Activated T-helper 1 cell treated with Interleukin-2 at 50 U/mL for 16 hours (primary cell): ENCODE results near the gene AIFM3.

Experiments used
- DNase-seq: peaks from one replicate; pipeline ENCODE4 v3.0.0-alpha.2; 2020; ENCODE audit warnings: low read depth

AIFM3 gene

DNA sequence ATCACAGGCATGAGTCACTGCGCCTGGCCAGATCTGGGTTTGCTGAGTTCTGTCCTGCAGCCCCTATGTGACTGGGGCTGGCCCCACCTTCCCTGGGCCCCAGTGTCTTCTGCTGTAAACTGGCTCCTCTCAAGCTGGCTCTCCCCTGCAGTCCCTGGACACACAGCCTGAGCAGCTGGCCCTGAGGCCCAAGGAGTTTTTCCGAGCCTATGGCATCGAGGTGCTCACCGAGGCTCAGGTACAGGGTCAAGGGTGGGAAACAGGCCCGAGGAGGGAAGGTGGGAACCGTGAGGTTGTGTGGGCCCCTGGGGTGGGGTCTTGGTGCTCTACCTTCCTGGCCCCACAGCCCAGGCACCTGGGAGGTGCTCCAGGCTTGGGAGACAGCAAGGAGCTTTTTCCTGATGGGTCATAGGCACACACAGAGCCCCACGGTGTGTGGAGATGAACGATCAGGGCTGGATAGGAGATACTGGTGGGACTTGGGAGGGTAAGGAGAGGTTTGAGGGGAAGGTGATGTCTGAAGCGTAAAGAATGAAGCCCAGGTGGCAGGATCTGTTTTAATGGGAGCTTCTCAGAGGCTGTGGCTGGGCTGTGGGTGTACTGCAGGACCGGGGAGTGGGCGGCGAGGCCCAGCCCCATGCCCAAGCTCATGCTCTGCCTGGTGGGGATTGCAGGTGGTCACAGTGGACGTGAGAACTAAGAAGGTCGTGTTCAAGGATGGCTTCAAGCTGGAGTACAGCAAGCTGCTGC is 8.7 kb downstream of the AIFM3 start:
- DNase-seq = no peak

DNA sequence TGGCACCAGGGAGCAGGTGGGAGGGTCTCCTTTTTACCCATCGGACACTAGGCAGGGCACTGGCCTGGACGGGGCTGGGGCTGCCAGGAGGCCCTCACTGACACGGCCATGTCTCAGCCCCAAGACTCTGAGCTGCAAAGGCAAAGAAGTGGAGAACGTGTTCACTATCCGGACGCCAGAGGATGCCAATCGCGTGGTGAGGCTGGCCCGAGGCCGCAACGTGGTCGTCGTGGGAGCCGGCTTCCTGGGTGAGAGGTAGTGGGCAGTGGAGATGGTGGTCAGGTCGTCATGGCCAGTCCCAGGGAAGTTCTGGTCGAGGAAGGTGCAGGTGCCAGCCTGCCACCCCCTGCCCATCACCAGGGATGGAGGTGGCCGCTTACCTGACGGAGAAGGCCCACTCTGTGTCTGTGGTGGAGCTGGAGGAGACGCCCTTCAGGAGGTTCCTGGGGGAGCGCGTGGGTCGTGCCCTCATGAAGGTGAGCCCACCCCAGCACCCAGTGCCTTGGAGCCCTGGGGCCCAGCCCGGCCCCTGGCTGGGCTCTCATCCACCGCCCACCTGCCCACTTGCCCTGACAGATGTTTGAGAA is 9.3 kb downstream of the AIFM3 start:
- no peak for DNase-seq

DNA sequence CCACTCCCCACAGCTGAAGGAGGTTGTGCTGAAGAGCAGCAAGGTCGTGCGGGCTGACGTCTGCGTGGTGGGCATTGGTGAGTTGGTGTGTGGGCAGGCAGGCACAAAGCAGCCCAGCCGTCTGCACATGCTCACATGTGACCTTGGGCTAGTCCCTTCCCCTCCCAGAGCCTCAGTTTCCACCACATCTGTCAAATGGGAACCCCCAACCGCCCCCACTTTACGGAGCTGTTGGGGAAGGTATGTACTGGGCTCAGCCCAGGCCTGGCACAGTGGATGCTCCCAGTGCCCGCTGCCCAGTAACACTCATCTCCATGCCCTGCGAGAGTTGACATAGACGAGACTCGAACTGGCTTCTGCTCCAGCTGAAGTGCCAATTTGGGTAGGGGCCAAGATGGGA is 10.0 kb downstream of the AIFM3 start:
- DNase-seq = no peak

DNA sequence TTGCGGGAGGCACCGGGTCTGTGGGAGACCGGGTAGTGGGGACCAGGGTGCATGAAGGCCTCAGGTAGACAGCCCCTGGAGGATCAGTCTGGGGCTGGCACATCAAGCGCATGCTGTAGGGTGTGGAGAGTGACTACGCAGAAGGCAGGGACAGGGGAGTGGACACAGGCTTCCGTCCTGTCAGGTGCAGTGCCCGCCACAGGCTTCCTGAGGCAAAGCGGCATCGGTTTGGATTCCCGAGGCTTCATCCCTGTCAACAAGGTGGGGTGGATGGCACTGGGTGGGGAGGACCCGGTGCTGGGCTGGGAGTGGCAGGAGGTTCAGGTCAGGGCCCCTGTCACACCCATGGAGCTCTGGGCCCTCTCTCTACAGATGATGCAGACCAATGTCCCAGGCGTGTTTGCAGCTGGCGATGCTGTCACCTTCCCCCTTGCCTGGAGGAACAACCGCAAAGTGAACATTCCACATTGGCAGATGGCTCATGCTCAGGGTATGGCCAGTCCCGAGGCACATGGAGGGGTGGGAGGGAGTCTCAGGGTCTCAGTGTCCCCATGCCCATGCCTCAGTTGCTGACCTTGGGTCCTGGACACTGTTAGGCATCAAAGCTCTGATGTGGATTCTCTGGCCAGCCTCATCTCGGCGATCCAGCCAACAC is 10.6 kb downstream of the AIFM3 start:
- DNase-seq = no peak

DNA sequence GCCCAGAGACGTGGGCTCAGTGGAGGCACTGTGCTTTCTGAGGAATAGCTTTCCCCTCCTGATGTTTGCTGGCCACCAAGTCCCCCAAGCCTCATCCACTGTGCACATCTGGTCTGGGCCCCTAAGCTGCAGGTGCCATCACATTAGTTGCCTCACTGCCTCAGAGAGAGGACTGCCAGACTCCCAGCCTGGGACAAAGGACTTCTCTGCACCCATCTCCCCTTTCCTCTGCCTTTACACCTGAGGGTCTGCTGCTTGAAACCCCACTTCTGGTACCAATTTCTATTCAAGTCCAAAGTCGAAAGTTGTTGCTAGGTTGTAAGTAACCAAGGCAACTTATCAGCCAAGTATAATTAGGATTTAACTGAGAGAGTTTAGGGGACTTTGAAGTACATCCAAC is 11.4 kb downstream of the AIFM3 start:
- no peak for DNase-seq

DNA sequence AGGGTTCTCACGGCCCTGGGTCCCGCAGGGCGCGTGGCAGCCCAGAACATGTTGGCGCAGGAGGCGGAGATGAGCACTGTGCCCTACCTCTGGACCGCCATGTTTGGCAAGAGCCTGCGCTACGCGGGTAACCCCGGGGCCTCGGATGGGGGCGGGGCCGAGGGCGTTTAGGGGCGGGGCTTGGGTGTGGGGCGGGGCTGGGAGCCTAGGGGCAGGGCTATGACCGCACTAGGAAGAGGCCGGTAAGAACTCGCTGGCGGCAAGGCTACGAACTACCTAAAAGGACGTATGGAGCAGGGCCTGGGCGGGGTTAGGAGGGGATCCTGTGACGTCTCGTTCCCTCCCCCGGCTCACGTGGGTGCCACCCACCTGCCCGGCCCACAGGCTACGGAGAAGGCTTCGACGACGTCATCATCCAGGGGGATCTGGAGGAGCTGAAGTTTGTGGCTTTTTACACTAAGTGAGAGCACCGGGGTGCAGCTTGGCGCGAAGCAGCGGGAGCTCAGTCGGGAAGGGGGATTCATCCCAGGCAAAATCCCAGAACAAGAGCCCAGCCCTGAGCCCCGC is 12.3 kb downstream of the AIFM3 start:
- DNase-seq = peak; percentile 30

DNA sequence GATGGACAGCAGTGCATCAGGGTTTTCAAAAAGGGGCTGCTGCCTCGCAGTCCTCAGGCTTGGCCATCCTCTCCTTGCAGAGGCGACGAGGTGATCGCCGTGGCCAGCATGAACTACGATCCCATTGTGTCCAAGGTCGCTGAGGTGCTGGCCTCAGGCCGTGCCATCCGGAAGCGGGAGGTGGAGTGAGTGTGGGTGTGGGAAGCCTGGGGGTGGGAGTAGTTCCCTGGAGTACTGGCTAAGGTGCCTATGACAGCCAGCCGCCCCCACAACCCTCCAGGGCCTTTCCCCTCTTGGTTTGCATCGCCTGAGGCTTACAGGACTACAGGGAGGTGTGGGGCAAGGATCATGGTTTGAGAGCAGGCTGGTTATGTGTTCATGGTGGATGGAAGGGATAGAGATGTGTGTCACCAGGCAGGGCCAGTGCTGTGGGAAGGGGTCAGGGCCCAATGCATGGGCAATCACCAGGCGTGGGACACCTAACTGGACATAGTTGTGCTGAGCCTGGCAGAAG is 12.9 kb downstream of the AIFM3 start:
- DNase-seq = no peak

DNA sequence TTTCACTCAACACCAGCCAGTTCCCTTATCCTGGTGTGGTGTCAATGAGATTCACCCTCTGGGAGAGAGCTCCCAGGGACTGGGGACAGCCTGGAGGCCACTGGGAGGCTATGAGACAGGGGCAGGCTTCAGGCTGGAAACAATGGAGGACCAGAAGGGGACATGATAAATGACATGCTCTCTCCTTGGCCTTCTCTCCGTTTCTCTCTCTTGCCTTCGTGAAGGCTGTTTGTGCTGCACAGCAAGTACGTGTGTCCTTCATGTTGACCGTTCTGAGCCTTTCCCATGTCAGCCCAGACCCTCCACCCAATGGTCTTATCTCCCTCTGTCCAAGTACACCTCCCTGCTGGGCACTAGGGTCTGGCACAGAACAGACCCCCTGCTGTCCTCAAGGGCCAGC is 13.5 kb downstream of the AIFM3 start:
- no peak for DNase-seq

DNA sequence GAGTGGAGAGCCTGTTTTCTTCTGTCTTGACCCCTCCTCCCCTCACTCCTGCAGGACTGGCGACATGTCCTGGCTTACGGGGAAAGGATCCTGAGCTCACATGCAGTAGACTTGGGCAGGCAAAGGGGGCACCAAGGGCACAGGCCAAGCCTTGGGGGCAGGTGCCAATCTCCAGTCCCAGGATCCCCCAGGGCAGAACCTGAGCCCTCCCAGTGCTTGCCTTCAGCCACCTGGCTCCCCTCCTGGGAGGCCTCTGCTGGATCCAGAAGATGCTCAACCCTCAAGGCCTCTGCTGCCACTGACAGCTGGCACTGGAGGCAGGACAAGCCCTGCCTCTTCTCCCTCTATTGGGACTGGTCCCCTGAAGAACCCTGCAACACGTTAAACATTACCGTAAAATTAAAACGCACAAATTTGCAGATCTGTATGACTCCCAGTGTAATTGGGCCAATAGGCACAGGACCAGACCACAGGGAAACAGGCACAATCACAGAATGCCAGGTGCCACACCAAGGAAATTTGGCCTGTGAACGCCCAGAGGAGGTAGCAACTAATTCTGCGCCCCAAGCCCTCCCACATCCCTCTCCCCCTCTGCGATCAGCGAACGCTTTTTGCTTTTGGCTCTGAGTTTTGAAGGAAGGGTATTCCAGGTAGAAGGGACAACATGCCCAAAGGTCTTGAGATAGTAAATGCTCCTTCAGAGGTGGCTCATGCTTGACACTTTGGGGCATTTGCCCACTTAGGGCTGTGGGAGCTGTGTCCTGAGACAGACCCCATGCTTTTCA is 14.1 kb downstream of the AIFM3 start:
- no peak for DNase-seq

DNA sequence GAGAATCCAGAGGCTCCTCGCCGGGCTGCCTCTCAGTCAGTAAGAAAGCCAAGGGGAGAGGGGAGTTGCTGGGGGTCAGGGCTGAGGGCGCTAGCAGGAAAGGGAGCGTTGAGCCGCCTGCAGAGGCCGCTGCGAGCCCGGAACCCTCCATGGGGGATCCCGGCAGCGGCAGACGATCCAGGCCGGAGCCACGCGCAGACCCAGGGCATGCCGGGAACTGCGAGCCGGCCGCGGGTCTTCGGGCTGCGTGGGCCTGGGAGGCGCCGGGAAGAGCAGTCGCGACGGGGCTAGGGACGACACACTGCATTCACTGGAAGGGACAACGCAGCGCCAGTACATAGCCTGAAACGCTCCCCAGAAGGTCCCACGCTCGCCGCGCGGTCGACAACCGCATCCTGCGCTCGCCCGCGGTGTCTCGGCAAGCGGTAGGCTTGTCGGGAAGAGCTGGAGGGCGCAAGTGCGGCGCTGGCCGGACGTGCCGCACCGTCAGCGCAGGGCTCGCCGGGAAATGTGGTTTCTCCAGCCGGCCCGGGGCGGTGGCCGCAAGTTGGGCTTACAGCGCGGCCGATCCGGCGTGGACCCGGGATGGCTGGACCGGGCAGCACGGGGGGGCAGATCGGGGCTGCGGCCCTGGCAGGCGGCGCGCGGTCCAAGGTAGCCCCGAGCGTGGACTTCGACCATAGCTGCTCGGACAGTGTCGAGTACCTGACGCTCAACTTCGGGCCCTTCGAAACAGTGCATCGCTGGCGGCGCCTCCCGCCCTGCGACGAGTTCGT is 14.9 kb downstream of the AIFM3 start, which contains the start of gene LZTR1:
Gene LZTR1, plus strand, starts transcription at position 511 of the 776 bp plus-strand sequence. Its CDS starts 75 bp downstream, at position 586.
- peak; percentile 50 for DNase-seq

DNA sequence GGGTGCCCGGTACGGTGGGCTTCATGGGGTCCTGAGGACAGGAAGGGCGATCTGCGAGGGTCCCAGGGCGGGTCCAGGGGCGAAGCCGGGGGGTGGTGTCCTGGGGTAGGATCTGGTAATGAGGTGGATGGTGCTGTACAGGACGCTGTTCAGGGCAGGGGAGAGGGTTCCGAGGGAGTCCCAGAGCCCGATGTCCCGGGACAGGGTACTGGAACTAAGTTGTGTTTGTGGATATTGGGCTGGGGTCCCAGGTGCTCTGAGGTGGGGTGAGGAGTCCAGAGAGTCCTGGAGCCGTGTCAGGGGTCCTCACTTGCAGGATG is 15.5 kb downstream of the AIFM3 start:
- DNase-seq = no peak

DNA sequence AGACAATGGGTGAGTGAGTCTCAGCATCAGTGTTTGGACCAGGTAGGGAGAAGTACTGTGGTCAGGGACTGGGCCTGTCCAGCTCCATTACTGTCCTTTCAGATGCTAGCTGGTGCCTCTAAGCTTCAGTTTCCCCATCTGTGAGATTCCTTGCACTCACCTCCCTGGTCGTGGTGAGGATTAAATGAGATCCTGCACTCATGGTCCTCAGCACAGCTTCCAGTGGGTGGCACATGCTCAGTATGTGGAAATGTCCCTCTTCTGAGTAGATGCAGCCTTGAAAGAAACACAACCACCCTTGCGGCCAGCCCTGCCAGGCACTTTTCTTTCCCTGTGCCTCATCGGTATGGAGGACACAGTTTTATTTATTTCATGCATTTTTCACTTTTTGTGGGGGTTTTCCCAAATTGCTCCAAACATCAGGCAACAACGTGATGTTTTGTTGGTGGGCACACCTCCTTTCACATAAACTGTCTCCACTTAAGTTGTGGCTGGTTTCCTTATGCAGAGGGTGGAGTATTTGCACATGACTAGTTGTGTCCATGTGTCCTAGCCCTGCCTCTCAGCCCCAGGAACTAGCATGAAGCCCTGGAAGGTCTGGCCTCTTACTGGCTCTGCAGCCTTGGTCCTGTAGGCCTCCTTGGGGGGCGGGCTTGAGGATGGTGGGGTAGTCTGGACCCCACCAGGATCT is 16.2 kb downstream of the AIFM3 start:
- no peak for DNase-seq

DNA sequence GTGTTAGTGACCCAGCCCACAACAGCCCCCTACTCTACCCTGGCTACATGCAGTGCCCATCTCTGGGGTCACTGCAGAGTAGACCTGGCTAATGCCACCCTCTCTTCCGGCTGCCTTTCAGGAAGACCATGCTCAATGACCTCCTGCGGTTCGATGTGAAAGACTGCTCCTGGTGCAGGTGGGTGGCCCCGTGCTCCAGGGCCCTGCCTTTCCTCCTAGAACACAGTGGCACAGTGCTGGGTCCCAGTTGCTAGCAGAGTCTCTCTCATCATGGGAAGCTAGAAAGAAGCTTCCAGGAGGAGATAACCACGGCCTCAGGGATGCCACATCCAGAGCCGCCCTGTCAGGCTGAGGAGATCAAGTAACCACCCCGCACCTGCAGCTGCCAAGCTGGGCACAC is 18.7 kb downstream of the AIFM3 start:
- no peak for DNase-seq

DNA sequence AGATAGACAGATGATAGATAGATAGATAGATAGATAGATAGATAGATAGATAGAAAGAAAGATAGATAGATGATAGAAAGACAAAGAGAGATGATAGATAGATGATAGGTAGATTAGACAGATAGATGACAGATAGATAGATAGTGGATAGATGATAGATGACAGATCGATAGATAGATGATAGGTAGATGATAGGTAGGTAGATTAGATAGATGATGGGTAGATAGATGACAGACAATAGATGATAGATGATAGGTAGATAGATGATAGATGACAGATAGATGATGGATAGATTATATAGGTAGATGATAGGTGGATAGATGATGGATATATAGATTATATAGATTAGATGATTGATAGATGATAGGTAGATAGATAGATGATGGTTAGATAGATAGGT is 19.3 kb downstream of the AIFM3 start:
- DNase-seq = no peak

DNA sequence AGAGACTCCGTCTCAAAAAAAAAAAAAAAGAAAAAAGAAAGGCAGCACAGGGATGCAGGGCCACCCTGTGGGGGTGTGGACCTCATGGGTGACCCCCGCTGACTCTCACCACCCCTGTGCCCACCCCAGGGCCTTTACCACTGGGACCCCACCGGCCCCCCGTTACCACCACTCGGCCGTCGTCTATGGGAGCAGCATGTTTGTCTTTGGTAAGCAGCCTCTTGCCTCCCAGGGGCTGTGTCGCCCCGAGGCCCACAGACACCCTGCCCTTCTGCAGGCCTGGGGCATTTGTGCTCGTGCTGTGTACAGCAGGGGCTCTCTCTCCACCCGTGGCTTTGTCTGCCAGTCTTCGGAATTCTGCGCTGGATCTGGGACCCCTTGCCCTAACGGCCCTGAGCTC is 20.3 kb downstream of the AIFM3 start:
- no peak for DNase-seq

DNA sequence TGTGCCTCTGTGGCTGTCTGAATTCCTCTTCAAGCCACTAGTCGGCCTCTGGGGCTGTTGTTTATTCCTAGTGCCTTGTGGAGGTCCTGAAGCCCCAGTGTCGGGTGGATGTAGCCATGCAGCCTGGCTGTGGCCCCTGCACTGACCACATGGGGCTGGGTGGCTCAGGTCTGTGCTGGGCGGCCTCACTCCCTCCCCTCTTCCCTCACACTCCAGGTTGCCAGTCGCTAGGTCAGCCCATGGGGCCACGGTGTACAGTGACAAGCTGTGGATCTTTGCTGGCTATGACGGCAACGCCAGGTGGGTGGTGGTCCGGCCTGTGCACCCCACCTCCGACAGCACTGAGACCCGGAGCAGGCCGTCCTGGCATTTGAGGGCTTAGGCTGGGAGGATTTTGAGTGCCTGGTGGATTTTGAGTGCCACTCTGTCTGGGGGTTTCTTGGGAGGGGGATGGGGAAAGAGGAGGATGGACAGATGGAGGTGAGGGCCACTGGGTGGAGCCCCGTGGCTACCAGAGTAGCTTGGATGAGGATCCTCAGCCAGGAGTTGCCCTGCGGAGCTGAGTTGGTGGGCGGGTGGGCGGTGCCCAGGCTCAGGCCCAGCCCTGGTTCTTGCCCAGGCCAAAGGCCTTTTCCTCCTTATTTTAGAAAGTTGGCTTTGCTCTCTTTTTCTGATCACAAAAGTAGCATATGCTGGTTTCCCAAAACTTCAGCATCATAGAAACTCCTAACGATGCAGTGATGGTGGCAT is 21.7 kb downstream of the AIFM3 start:
- no peak for DNase-seq

DNA sequence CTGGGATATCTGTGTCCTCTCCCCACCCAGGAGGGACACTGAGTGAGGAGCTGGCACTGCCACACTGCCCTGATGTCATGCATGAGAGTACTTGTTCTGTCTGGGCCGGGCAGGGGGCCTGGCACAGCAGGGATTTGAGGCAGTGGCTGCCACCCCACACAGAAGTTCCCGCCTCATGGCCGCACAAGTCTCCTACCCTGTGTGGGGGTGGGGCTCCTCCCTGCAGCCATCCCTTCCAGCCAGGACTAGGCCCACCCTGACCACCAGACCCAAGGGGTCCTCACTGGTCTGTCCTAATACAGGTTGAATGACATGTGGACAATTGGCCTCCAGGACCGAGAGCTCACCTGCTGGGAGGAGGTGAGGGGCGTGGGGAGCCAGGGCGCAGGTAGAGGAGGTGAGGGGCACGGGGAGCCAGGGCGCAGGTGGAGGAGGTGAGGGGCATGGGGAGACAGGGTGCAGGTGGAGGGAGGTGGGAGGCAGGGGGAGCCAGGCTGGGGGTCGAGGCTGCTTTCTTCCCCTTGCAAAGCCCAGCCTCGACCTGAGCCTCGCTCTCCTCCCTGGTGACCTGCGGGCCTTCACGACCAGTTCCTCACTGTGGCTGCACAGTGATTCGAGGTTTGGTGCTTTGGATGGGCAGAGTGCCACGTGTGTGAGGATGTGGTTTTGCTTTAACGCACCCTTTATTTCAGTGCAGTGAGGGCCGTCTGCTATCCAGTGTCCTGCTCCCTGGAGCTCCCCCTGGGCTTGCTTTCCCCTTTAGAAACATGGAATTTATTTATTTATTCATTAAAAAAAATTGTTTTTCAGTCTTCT is 22.5 kb downstream of the AIFM3 start:
- no peak for DNase-seq

DNA sequence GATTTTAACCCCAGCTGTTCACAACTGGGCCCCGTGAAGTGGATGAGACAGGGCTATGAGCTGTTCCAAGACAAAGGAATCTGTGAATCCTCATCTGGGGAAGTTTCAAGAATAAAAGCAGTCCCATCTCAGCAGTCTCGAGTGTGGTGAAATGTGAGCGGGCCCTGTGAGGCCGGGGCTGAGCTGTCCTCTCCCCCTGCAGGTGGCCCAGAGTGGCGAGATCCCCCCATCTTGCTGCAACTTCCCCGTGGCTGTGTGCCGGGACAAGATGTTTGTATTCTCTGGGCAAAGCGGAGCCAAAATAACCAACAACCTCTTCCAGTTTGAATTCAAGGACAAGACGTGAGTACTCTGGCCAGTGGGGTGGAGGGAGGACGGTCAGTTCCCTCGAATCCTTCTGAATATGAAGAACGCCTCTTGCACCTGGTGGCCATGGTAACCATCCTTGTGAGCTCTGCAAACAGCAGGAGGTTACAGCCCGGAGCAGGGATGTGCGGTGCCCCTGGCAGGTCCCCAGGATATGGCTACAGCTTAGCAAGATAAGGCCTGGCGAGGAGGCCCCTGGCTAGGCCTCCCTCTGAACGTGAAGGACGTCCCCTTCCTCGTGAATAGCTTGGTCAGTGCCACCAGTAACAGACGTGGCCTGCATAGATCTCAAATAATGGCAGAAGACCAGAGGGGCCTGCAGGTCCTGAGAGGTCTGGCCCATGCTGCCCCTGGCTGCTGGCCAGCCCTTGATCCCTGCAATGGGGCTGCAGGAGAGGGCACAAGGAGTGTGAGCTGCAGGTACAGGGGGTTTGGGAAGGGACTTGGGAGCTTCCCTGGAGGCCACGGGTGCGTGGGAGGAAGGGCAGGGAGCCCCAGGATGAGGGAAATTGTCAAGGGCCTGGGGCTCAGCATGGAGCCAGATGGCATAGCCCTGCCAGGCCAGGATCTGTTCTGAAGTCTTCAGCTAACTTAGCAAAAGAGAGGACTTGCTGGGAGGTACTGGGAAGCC is 23.4 kb downstream of the AIFM3 start:
- no peak for DNase-seq
